Body of pancreas (tissue), 4 donors: ENCODE data around the gene TRIM61.
A peak's percentile ranks its signal among the peaks of the same experiment; 100 is the strongest.

Experiments
- CTCF ChIP-seq, 7 experiments: fragments of 450-650 bp in 4 of 7; fragments of 200-600 bp in 3 of 7; sonication (generic) in 3 of 7; IDR thresholded peaks; one replicate each; pipeline ENCODE4 v1.5.1; 2016 to 2019; ENCODE audit warnings: antibody characterized with exemption in 7 of 7
- POLR2A ChIP-seq, 3 donors: fragments of 450-650 bp; IDR thresholded peaks; one replicate each; pipeline ENCODE4 v1.6.1; 2016; ENCODE audit warnings: antibody characterized with exemption in 3 of 3, mild to moderate bottlenecking in 2 of 3

- TF ChIP-seq CTCF (IDR thresholded peaks at IDR 0.05), result peak in 1 of 7 experiments; percentile 11
- no peak for TF ChIP-seq POLR2A (IDR thresholded peaks at IDR 0.05)
These were observed 19.9 kb upstream of the TRIM61 start for GRCh38 chr4:164997324-164997723.
